Fibroblast of gingiva (primary cell): ENCODE data around the gene COX17.

Experiments
- DNase-seq: peaks from one replicate; pipeline ENCODE4 v3.0.0-alpha.2; 2011; ENCODE audit warnings: low read depth

The COX17 gene

DNA sequence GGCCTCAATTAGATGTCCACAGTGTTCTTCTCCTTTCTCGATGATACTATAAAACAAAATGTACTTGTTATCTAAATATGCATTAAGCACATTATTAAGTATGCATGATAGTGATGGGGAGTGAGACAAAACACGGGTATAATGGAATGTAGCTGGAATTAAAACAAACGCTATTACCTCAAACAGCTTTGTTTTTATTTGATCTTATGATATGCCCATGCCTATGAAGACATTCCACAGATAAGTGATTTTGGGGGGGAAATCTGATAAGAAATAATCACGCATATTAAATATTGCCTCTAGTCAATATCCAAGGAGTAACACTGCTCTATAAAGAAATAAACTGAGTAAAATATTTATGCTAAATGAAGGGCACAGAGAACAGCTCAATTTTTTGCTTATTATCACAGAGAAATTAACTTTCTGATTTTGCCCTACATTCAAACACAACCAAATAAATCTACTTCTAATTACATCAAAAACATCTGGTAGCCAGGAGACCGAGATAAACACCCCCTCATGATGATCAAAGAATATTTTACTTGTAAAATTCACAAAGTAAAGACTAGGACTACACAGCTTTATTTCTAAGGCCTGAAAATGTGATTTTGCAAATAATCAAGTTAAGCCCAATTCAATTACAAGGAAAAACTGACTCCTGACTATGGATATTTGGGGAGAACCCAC is 1.9 kb downstream of the COX17 start:
- no peak for DNase-seq

DNA sequence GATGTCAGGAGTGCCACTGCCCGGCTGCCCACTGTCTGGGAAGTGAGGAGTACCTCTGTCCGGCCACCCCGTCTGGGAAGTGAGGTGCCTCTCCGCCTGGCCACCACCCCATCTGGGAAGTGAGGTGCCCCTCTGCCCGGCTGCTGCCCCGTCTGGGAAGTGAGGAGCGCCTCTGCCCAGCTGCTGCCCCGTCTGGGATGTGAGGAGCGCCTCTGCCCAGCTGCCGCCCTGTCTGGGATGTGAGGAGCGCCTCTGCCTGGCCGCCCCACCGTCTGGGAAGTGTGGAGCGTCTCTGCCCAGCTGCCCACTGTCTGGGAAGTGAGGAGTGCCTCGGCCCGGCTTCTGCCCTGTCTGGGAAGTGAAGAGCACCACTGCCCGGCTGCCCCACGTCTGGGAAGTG is 3.3 kb downstream of the COX17 start:
- DNase-seq: no peak

- no peak for DNase-seq
Observed at GRCh38 chr3:119672776-119673175, 4.4 kb downstream of the COX17 start.

DNA sequence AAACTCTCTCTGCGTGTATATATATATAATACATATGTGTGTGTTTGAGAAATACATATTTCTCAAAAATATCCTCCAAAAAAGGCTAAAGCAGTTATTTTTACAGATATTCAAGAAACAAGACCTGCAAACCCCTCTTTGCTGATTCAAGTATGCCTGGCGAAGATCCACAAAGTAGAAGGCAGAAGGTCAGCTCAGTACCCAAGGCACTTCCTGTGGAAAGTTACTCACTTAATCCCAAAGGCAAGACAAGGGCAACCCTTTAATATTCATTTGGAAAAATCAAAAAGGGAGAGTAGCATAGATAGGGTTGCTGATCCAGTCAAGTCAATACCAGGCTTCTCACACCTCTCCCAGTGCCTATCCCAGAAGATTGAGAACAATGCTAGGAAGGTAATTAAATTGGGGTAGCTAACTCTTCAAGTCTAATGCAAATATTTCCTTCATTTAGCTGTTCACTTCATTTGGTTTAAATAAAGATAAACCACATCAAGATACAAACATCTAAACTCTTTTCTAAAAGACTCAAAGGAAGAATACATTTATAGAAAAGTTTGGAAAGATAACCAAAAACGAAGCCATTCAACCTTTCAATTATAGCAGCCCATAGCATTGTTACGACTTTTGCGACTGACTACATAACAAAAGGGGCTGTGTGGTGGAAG is 7.2 kb downstream of the COX17 start:
- no peak for DNase-seq

DNA sequence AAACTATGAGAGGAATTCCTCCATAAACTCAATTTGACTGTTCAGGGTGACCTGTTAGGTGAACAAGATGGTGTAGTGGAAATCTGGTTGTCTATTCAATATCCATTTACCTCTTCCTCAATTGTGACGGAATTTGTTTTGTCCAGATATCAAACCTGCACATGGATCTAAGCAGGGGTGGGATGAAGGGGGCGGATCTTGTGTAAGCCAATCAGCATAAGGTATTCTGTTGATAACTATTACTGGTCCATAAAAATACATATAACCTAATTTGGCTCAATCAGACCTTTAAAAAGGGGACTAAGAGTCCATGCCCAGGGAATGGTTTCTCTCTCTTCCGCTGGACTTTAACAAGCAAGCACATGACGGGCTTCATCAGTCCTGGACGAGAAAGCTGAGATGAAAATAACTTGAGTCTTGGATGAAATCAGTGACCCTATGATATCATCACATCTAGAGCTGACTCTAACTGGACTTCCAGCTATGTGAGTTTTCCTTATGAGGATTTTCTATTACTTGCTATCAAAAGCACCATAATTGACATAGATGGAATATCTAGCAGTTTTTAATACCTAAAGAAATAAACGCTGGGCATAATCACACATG is 11.1 kb downstream of the COX17 start:
- DNase-seq: no peak

DNA sequence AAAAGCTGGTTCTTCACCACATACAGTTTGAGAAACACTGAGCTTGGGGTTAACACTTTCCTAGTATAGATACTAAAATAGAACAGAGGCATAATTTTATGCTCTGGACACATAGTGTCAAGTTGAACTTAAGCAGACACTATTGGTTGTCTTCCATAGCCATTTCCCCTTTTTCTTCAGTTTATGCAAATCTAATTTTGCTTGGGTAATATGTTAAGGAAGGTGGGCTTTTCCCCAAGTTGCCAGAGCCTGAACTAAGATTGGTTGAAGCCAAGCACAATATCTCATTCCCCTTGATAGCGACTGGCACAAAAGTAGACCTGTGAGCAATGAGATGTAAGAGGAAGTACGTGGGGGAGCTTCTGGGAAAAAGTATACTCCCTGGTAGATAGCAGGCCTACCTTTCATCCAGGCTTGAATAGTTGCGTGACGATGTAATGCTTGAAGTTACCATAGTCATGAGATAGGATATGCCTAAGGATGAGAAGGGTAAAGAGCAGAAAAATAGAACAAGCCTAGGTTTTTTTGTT is 12.3 kb downstream of the COX17 start:
- DNase-seq: no peak

DNA sequence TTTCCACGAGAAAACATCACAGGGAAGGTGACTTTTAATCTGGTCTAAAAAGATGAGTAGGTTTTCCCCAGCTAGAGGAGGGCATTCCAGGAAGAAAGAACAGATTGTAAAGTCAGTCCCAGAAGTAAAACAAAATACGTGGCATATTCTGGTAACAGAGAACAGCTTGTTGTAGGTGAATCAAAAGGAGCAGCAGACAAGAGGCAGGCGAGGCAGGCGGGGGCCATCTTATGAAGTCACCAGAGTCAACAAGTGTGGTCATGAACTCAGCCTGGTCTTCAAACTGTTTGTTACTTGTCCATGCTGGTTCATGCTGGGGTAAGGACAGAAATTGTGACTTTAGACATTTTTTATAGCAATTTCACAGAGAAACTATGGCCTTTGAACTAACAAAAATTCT is 12.8 kb downstream of the COX17 start:
- no peak for DNase-seq

- DNase-seq: no peak
Observed at GRCh38 chr3:119663885-119664284, 13.3 kb downstream of the COX17 start.

GRCh38 chr3:119662604-119663373 is 14.4 kb downstream of the COX17 start:
- peak; percentile 57 for DNase-seq

DNA sequence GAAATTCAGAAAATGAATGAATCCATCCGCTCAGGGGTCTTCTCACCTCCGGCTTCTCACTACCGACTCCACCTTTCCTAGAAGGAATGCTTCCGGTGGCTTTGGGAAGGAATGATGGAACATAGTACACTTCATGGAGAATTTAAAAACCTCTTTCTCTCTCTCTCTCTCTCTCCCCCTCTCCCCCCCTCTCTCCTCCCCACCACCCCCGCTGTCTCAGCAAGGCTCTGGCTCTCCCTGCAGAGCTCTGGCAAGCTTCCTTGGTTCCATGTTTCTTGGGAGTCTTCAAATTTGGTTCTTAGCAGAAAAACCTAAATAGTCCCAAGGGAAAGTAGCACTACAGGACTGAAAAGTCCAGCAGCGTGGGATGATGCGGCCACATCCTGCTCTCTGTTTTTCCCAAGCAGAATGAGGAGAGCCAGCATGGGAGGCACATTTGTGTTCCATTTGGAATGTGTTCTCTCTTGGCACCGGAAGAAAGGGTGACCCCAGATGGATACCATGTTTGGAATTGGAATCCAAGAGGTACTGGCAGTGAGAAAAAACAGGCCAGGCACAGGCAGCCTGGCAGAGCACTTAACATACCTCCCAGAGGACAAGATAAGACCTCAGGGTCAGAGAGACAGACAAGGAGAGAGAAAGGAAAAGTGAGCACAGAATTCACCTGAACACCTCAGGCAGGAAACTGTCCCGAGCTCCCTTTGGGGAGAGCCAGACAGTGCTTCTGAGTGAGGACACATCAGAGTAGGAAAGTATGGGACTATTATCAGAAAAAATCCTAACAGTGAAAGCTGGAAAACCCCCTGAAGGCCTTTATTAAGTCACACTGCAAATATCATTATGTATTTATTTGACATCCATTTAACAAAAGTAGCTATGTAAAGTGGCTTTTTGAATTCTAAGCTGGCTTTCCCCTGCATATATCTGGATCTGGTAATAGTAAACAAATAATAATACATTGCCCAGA is 16.4 kb downstream of the COX17 start, which contains the start of gene POPDC2:
Gene POPDC2, minus strand, starts transcription at position 116 of the 967 bp plus-strand sequence. CDS start 166 bp downstream, outside the sequence.
- no peak for DNase-seq

- no peak for DNase-seq
Observed at GRCh38 chr3:119659606-119660291, 17.5 kb downstream of the COX17 start.

DNA sequence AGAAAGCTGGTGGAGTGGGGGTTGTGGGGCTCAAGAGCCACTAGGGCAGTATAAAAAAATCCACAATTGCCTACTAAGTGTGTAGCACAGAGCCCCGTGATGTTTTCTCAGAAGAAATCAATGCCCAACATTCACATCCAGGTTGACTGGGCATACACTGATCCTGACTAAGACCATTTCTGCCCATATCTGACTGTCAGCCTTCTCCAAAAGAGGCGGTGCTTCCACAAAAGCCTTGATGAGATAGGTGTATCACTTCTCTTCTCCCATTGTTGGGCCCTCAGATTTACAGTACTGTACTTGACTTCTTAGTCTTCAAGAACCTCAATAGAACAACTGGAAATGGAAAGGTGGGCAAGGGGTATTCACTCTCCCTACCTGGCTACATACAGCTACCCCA is 18.2 kb downstream of the COX17 start:
- DNase-seq: no peak

DNA sequence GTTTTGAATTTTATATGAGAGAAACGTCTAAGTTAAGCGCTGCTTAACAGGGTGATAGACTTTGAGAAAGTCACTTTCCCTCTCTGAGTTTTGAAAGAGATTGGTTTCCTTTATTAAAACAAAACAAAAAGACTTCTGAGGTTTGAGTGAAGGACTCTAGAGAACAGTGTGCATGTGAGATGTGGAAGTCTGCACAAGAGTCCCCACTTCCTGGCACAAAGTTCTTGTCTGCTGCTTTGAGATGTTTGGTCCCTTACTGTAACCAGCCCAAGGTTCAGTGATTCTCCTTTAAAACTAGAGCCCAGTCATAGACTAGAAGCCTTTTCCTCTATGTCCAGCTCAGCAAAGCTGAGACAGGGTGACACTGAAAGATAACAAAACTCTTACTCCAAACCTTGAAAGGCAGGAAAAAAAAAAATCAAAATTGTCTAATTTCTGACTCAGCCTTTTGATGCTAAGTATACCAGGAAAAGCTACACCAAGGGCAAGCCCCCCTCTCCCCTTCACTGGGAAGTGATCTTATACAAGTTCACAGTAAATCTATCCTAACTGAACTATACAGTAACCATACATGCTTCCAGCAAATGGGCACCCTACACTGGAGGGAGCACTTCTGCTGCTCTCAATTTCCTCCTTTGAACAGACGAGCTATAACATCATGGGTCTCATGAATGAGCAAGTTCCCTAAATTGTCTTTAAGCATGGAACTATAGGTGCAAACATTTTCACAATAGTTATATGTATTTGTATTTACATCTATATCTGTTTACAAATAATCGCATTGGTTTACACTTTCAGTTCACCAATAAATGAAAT is 19.1 kb downstream of the COX17 start:
- no peak for DNase-seq

GRCh38 chr3:119653876-119654275 is 23.3 kb downstream of the COX17 start:
- no peak for DNase-seq

- no peak for DNase-seq
Observed at GRCh38 chr3:119652306-119653033, 24.7 kb downstream of the COX17 start.

DNA sequence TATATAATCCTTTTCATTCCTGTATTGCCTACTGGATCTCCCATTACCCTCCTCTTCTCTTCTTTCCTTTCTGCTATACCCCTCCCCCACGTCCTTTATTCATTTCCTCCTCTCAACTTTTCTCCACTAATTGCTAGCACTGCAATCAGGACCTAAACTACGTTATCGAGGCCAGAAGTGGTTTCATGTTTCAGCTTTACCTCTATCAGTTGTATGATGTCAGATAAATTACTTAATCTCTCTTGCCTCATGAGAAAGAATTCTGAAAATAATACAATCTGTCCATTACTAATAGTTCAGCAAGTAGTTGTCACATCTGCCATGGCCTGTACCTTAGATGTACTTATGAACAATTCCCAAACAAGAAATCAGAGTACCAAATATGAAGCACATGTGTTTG is 27.4 kb downstream of the COX17 start:
- DNase-seq: no peak

- no peak for DNase-seq
Observed at GRCh38 chr3:119647843-119648575, 29.2 kb downstream of the COX17 start.

GRCh38 chr3:119647171-119647570 is 30.0 kb downstream of the COX17 start:
- DNase-seq: no peak
